ENCODE data around the gene IFNB1.

The IFNB1 gene

DNA sequence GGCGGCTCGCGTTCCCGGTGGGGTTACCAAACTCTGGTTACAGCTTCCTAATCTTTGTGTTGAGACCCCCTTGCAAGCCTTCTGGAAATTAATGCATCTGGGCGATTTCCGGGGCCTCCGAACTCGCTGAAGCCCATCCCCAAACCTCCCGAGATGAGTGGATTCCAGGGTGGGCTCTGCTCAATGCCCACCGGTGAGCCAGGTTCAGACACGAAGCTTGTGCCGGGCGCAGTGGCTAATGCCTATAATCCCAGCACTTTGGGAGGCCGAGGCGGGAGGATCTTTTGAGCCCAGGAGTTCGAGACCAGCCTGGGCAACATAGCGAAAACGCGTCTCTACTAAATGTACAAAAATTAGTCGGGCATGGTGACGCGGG lies 45.9 kb downstream of the IFNB1 start:
- H3K27ac ChIP-seq, result peak overlapping the region; percentile 52
- TF ChIP-seq, protein P1, sequence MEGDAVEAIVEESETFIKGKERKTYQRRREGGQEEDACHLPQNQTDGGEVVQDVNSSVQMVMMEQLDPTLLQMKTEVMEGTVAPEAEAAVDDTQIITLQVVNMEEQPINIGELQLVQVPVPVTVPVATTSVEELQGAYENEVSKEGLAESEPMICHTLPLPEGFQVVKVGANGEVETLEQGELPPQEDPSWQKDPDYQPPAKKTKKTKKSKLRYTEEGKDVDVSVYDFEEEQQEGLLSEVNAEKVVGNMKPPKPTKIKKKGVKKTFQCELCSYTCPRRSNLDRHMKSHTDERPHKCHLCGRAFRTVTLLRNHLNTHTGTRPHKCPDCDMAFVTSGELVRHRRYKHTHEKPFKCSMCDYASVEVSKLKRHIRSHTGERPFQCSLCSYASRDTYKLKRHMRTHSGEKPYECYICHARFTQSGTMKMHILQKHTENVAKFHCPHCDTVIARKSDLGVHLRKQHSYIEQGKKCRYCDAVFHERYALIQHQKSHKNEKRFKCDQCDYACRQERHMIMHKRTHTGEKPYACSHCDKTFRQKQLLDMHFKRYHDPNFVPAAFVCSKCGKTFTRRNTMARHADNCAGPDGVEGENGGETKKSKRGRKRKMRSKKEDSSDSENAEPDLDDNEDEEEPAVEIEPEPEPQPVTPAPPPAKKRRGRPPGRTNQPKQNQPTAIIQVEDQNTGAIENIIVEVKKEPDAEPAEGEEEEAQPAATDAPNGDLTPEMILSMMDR (conservative IDR thresholded peaks at IDR 0.05; ENCODE audit: low read depth), result no peak
- DNase-seq (ENCODE audit: low spot score), result no peak
- CTCF ChIA-PET, result no interaction called here
- POLR2A ChIA-PET (ENCODE audit: low non-redundant PET), result no interaction called here

- TF ChIP-seq, protein P1 (conservative IDR thresholded peaks at IDR 0.05; ENCODE audit: low read depth), result no peak
- POLR2A ChIA-PET (ENCODE audit: low non-redundant PET), result no interaction called here
- CTCF ChIA-PET, result interaction anchor here (0.9 kb wide), 1 partner anchor 80 kb away, joined by 3 read pairs; no protein-coding TSS in a partner anchor
- peak; percentile 64 for DNase-seq (ENCODE audit: low spot score)
- H3K27ac ChIP-seq, result peak within 1 kb of the TSS; percentile 52
These were observed 46.5 kb downstream of the IFNB1 start, which contains the start of gene HACD4 for GRCh38 chr9:21031091-21031807. HACD4 (minus strand) TSS chr9:21031640; CDS start chr9:21031590, 50 bp downstream.

DNA sequence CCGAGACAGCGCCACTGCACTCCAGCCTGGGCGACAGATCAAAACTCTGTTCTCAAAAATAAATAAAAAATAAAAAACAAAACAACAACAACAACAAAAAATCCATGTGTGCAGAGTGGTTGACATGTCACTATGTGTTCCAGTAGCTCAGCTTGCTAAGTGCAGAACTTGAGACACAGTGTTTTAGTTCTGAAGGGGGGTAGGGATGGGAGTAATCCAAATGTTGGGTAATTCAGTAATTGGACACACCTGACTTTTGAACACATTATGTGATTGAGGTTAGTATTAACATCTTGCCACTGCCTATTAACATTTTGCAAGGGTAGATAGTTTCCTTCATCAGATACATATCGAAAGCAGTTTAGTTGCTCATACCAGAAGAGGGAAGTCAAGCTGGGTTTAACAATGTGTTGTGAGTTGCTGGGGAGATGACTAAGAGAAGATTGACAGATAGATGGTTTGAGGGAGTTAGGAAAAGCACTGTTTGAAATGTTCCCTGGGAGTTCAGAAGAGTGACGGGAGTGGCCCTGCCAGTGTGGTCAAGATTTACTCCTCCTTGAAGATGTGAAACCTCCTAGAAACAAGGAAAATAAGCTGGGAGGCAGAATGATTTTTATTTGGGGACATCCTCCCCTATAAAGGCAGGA lies 47.2 kb downstream of the IFNB1 start:
- POLR2A ChIA-PET (ENCODE audit: low non-redundant PET), result no interaction called here
- TF ChIP-seq, protein P1 (conservative IDR thresholded peaks at IDR 0.05; ENCODE audit: low read depth), result no peak

DNA sequence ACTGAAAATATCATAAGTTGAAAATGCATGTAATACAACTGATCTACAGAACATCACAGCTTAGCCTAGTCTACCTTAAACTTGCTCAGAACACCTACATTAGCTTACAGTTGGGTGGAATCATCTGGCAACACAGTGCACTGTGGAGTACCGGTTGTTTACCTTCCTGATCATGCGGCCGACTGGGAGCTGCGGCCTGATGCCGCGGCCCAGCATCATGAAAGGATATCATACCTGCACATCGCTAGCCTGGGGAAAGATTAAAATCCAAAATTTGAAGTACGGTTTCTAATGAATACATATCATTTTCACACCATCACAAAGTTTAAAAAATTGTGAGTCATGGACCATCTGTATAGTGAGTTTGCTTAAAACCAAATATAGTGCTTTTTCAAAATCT lies 48.1 kb downstream of the IFNB1 start:
- ChIA-PET POLR2A (ENCODE audit: low non-redundant PET) (no interaction called here), CTCF (no interaction called here)
- no peak overlapping the region for H3K27ac ChIP-seq
- DNase-seq (ENCODE audit: low spot score), result no peak
- TF ChIP-seq, protein P1 (conservative IDR thresholded peaks at IDR 0.05; ENCODE audit: low read depth), result no peak

More for the DNA sequence above, 47.2 kb downstream of the IFNB1 start:
- DNase-seq (ENCODE audit: low spot score), result peak; percentile 67
- CTCF ChIA-PET, result interaction anchor here (0.9 kb wide), 1 partner anchor 80 kb away, joined by 3 read pairs; no protein-coding TSS in a partner anchor
- H3K27ac ChIP-seq, result no peak overlapping the region

DNA sequence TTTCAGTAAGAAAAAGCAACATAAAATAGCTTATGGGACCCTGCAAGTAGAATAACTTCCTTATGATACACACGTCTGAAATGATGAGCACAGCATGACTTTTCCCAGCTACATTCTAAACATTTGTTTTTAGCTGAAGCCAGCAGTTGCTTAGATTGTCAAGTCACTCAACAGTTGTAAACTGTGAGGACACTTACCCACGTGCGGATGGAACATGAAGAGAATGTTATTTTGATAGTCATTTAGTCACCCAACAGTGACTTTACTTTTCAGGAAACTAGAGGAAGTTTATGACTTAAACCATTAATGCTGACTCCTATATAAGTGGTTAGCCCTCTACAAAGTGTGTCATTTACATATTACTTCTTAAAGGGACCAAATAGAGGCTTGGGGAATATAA lies 49.3 kb downstream of the IFNB1 start:
- H3K27ac ChIP-seq, result no peak overlapping the region
- TF ChIP-seq, protein P1 (conservative IDR thresholded peaks at IDR 0.05; ENCODE audit: low read depth), result no peak
- CTCF ChIA-PET, result no interaction called here
- no peak for DNase-seq (ENCODE audit: low spot score)
- POLR2A ChIA-PET (ENCODE audit: low non-redundant PET), result no interaction called here

DNA sequence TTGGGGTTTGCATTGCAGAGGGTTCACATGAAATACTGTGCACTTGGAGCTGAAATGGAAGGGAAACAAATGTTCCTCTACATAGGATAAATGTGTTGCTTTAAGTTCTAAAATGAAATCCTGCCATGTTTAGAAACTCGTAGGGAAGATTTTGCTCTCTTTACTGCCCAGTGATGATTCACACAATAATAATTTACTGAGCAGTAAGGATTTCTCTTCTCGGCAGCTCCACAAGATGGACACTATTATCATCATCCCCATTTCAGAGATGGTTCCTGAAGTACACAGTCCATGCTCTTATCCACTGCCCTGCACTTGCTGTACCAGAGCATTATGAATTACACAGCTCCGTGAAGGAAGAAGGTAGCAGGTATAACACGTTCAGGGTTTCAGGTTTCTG lies 50.4 kb downstream of the IFNB1 start:
- DNase-seq (ENCODE audit: low spot score), result no peak
- POLR2A ChIA-PET (ENCODE audit: low non-redundant PET), result no interaction called here
- H3K27ac ChIP-seq, result no peak overlapping the region
- CTCF ChIA-PET, result interaction anchor here (0.6 kb wide), 2 partner anchors 46 to 1465 kb away, joined by 3 read pairs; no protein-coding TSS in a partner anchor
- TF ChIP-seq, protein P1 (conservative IDR thresholded peaks at IDR 0.05; ENCODE audit: low read depth), result no peak

Data from RWPE1 (cell line).